ENCODE data around the gene ARHGAP12.

The ARHGAP12 gene

DNA sequence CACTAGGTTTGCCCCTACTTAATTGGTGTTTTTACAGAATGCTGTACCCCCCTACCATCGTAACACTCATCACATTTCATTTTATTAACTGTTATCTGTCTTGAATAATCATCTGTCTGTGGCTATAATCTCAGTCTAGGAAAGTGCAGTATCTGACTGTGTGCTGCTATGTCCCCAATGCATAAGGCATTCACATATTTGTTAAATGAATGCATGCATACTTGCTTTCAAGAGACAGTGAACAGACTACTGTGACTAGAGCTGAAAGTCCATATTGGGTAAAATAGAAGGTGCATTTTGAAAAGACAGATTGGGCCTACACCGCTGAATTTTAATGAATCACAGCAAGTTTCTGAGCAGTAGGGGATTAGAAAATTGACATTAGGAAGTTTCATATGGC, 112.3 kb downstream of the ARHGAP12 start:
- DNase-seq: no peak

DNA sequence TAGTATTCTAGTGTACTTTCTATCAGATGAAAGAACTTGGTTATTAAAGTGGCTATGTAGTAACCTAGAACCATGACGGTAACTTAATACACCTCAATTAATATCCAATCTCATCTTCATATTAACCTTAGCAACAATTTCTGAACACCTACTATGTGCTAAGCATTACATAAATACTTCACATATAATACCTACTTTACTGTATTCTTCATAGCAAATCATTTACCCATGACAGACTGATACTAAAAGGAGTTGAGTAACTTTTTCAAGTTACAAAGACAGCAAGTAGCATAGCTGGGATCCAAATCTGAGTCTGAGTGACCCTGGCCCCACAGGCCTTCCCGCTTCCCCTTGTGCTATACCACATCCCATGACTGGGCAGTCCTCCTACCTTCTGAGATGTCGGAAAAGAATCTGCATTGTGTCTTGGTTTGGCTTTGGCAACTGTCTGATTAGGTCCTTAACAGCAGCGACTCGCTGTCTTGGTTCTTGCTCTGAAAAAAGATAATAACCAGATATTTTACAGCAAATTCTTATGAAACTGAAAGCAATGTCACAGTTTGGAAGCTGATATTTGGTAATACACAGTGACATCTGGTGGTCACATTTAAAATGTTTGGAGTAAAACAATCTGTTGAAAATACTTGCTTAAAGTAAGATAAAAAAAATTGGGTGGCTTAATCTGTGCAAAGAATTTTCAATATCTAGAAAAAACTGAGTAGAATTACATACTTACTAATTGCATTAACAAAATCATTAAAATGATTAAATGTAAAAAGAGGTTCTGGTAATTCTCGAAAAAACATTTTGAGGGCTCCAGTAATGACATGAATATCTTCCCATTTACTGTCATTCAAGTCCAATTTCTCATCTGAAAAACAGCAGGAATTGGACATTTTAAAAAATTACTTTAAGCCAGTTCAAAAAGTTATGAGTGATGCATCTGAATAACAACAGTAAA, 120.1 kb downstream of the ARHGAP12 start:
- no peak for DNase-seq

DNA sequence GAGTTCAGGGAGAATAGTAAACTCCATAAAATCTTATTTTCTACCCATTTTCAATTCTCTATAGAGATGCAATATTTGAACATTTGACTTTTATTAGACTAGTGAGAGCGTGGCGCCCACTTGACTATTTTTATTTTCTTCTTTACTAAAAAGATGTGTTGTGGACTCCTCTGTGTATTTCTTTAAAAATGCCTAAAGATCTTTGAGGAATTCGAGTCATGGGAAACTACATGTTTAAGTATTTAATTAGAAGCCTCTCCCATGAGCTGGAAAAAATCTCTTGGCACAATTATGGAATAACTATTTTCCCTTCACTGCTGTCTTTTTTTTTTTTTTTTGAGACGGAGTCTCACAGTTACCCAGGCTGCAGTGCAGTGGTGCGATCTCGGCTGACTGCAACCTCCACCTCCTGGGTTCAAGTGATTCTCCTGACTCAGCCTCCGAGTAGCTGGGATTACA, 124.2 kb downstream of the ARHGAP12 start:
- no peak for DNase-seq

DNA sequence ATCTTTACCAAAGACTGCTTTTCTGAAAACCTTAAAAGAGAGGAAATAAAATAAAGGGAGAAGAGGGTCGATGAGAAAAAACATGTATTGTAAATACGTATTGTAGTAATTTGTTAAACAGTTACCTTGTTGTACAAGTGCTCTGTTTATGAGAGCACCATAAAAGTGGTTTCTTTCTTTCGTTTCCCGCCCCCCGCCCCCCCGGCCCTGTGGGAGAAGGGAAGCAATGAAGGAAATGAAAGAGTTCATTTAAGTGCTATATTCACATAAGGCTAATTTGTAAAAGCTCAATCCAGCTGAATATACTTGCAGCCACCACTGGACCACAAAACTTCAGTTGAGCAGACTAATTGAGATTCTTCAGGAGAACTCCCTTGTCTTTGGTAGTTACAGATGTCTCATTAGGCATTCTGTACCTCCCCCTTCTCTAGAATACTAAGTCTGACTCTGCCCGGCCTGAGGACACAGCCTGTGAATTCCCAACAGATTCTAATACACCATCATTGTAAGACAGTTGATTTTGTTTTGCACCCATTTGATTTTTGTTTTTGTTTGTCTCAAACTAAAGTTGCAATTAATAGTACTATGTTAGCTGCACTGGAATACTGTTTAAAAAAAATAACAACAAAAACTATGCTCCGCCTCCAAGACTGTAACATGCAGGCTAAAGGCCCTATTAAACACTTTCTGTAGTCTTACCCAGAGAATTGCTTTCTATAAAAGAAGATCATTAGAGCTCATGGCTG, 124.9 kb downstream of the ARHGAP12 start:
- no peak for DNase-seq

DNA sequence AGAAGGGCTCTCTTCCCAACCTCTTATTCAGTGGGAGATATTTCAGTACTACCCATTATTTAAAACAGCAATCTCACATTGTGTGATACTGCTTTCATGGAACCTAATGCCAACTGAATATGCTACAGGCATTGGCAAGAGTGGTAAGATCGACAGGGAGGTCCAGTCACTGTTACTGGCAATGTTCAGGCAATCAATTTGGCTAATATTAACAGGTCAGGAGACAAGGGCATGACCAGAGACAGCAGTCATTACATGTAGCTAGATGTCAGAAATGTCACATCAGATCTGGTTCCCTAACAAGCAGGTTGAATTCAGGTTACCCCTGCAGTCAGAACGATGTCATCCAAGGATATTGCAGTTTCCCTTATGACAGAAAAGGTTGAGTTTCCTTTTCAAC, 129.4 kb downstream of the ARHGAP12 start:
- DNase-seq: no peak

DNA sequence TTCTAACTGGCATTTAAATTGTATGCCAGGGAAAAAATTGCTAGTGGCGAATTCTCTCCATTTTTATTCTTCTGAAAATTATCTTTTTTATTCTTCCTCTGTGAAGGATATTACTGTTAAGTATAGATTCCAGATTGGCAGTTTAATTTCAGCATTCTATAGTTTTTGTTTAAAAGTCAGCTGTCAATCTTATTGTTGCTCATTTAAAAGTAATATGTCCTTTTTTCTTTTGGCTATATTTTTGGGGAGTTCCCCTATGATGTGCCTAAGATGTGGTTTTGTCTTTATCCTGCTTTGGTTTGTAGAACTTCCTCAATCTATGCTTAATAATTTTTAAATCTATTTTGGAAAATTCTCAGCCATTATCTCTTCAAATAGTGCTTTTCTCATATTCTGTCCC, 135.9 kb downstream of the ARHGAP12 start:
- DNase-seq: no peak

DNA sequence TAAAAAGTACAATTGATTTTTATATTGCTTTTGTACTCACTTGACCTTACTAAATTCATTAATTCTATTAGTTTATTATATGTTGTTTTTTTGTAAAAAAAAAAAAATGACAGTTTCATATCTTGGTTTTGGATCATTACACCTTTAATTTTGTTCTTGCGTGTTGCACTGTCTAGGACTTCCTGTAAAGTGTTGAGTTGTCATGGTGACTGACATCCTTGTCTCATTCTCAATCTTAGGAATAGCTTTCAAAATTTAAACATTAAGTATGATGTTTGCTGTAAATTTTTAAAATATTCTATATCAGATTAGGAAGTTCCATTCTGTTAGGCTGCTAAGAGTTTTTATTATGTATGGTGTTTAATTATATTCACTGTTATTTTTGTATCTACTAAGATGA, 139.1 kb downstream of the ARHGAP12 start:
- DNase-seq: no peak

DNA sequence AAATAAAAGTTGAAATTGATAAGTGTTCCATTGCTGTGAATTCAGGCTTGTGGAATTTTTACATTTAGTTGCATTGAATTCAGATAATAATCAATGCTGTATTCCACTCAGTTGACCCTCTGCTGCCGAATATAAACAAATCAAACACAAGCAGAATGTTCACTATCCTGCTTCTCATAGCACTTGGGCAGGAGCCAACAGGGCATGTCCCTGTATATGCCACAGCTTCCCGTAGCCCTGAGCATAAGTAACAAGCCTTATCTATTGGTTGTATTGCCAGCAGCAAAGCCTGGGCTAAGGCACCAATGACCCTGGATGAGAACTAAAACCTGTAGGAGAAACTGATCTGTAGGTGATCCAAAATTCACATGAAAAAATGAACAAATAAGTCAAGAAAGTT, 145.9 kb downstream of the ARHGAP12 start:
- DNase-seq: no peak

DNA sequence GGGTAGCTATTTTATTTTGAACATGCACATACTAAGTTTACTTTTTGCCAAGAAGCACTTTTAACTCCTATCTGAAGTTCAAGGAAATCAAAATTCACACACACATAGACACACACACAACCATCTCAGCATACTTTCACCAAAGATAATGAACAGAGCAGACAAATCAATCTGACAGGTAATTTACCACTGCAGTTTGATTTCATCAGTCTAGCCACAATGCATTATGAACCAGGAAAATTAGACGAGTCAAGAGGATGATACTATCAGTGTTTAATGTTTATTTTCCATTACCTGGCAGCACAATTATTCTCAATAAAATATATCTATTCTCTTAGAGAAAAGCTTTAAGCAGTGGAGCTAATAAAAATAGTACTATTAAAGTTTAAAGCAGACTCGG, 147.9 kb downstream of the ARHGAP12 start:
- no peak for DNase-seq

DNA sequence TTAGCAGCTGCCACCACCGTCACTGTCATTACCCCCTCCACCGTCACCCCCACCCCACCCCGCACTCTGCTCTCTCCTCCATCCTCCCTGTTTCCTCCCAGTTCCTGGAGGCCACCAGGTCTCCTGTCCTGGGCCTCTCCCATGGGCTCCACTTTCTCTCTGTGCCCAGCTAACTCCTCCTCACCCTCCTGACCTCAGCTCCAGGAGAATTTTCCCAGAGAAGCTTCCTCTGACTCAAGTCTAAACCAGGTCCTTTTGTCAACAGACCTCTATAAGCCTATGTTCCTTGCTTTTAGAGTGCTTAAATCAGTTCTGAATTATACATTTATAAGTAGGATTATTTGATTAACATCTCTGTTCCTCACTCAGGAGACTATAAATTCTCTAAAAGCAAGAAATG, 150.0 kb downstream of the ARHGAP12 start:
- no peak for DNase-seq

DNA sequence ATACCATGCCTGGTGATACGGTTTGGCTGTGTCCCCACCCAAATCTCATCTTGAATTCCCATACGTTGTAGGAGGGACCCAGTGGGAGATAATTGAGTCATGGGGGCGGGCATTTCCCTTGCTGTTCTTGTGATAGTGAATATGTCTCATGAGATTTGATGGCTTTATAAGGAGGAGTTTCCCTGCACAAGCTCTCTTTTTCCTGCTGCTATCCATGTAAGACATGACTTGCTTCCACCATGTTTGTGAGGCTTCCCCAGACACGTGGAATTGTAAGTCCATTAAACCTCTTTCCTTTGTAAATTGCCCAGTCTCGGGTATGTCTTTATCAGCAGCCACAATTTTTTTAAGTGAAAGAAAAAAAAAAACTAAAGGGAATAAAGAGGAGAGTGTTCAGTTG, 152.5 kb downstream of the ARHGAP12 start:
- no peak for DNase-seq

DNA sequence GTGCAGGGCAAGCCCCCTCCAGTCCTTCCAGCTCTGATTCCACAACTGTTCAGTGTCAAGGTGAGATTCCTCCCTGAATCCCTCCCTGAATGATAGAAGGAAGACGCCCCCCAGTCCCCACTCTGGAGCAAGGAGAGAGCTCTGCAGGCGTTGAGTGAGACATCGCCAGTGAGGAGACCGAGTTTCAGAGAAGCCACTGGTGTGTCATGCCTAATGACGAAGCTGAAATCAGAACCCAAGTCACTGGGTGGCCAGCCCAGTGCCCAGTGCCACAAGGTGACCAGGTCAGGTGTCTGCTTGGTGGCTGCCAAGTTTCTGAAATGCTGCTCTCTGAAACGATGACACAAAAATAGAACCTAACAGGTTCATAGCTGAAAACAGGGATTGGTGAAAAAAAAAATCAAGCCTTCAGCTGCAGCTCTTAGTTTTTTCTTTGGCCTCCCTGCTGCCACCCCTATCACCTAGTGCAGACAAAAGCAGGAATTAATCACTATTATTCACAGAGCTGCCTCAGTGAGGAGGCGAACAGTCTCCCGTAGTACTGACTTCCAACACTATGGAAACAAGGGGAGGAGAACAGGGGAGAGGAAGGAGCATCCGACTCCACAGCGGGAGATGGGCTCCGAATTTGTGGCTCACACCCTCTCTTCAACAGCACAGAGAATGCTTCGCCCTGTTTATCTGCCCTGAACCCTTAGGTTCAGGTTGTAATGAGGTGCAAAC, 153.5 kb downstream of the ARHGAP12 start:
- DNase-seq: no peak

DNA sequence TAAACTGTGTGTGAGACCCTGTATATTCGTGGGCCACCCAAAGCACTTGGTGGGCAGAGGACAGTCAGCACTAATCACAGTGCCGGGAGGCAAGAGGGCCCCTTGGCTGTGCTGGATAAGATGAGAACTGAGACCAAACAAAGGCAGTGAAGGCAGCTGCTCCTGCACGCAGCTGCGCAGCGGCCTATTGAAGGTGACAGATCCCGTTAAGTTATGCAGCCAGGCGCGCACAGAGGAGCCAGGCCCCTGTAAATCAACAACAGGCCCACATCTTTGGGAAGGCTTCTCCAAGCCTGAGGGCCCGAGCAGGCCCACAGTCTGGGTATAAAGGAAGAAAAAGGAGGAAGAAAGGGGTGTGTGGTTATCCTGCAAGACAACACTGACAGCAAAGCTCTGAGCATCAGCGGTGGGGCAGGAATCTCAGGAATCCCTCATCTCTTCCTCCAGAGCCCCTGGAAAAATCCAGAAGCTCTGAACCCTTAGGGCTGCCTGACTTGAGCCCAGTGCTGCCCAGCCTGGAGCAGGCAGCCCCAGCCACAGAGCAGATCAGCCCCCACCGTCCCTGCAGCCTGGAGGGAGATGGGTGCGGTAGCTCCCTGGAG, 154.2 kb downstream of the ARHGAP12 start:
- DNase-seq: no peak

DNA sequence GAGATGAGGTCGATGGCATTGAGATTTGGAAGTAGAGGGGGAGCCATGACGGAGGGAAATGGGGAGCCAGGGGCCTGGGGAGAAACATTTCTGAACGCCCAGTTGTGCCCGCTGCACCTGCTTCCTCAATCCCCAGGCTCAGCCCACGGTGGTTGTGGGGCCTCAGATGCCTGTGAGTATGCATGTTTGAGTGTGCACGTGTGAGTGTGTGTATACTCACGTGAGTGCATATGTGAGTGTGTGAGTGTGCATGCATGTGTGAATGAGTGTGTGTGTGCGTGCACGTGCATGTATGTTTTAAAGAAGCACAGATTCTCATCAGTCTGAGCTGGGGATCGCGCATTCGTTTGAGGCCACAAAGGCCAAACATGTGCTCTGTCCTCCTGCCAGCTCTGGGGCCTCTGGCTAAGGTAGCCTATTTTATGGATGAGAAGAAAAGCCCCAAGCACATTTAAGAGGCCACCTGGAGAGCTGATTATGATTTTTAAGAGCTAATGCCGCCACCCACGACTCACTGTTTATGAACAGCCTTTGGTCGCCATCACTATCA, 154.8 kb downstream of the ARHGAP12 start:
- DNase-seq: no peak

DNA sequence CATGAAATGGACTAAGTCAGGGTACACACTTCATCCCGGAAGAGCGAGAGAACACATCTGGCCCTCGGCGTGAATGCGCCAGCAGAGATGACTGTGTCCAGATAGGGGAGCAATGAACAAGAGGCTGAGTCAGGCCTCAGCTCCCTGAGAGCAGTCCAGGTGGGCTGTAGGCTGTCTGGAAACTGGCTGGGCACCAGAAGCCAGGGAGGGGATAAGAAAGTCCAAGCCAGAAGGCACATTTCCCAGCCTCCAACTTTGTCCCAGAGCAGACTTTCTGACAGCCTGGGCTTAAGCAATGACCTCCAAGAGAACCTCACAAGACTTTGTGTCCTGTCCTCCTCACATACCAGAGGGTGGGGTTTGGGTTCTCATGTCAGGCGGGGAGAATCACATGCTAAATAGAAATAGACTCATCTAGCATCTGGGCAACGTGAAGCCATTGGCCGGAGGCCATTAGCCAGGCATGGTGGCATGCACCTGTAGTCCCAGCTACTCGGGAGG, 157.2 kb downstream of the ARHGAP12 start:
- no peak for DNase-seq

DNA sequence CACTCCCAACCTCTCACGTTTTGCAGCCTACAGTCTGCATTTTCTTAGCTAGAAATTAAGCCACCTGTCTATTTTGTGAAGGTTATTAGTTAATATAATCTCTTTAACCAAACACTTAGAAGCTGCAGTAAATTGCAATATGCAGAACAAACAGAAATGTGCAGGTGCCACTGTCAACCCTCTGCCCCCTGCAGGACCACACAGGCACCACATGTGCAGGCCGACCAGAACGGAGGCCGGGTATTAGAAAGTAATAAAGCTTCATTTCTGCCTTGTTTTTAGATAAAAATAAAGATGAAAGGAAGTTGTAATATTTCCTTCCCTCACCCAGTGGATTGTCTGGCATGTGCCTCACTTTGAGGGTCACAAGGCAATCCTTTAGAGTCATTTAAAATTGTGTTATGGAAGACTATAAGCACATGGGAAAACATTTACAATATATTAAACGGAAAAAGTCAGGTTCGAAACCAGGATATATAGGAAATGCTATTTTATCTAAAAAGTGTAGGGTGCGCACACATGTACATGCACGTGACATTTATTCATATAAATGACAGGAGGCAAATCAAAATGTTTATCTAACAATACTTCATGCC, 158.2 kb downstream of the ARHGAP12 start:
- no peak for DNase-seq

DNA sequence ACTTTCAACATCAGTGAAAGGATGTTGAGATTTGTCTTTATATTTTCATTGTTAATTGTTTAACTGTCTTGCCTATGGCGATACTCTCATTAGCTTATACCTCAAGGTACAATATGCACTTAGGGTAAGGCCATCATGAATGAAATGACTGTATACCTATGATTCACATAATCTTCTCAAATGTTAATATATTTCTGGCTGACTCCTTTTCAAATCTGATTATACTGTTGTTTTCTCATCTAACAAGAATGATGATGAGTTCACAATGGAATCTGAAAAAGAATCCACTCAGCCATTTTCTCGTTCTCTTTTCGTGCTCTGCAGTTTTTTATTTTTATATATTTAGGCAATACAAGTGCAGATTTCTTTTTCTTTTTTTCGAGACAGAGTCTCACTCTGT, 159.1 kb downstream of the ARHGAP12 start:
- no peak for DNase-seq

DNA sequence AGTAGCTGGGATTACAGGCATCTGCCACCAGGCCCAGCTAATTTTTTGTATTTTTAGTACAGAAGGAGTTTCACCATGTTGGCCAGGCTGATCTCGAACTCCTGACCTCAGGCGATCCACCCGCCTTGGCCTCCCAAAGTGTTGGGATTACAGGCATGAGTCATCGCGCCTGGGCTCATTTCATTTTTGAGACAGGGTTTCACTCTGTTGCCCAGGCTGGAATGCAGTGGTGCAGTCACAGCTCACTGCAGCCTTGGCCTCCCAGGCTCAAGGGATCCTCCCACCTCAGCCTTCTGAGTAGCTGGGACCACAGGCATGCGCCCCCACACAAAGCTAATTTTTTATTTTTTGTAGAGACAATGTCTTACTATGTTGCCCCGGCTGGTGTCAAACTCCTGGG, 159.7 kb downstream of the ARHGAP12 start:
- peak; percentile 69 for DNase-seq

DNA sequence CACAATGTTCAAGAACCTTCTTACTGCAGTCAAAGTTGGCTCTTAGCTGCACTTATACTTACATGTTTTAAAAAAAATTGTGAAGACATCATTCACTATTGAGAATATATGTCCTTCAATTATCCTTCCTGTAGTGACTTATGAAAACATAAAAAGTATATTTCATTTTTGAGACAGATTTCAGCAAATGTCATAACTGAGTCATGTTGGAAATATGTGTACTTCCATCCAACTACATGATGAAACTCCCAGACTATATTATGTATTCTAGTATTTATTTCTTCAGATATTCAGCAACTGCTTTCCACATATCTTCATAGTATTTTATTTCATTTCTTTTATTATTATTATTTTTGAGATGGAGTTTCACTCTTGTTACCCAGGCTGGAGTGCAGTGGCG, 160.2 kb downstream of the ARHGAP12 start:
- DNase-seq: no peak

DNA sequence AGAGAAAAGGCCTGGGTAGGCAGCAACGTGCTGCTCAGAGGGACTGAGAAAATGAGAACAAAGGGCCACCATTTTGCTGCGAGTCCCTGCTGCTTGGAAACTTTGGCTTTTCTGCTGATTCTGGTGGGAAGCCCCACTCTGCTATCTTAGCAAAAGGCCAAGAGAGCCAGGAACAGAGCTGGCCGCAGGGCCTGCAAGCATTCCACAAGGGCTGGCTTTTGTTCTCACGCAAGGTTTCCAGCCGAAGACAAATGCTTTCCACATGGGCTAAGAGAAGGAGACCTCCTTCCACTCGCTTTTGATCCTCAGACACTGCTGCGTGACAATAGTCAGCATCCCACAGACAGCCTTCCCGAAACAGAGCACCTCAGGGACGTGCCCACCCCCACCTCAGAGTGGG, 163.1 kb downstream of the ARHGAP12 start:
- DNase-seq: no peak

DNA sequence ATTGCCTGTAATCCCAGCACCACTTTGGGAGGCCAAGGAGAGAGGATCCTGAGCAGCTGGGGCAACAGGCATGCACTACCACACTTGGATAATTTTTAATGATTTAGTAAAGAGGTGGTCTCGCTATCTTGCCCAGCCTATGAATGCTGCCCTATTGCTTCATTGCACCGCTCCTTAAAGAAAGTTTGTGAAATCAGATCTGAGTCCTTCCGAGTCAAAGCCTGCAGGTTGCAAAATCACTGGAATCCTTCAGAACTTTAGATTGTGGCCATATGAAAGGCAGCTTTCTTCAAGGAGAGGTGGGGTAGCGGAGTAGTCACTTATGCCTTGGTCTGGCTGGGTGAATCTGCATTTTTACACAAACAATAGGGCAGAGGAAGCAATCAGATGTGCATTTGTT, 166.3 kb downstream of the ARHGAP12 start:
- no peak for DNase-seq

DNA sequence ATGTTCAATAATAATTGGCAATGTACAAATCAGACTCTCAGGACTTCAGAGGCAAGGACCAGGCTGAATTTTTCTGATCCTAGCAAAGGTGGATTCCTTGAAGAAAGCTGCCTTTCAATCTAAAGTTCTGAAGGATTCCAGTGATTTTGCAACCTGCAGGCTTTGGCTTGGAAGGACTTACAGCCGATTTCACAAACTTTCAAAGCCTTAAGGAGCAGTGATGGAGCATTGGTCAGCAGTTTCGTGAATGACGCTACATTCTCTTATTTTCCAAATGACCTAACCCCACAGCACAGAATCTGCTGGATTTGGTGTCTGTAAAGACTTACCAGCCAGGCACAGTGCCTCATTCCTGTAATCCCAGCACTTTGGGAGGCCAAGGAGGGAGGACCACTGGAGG, 167.5 kb downstream of the ARHGAP12 start:
- DNase-seq: no peak

Data from T1000 (cell line).